HG03135 (cell line): ENCODE measurements around the gene FOXL3.
"Not testable (repeated sequence)": the region's sequence is repeated elsewhere in the genome, so short reads cannot be mapped to it uniquely, and the experiment has no call there.

Experiments
- ATAC-seq: cut with Tn5 transposase; IDR thresholded peaks from one replicate; pipeline ENCODE4 v1.9.1; 2021; ENCODE audit warnings: mild to moderate bottlenecking, moderate library complexity; ENCODE audit not compliant: unreplicated experiment

Gene FOXL3

GRCh38 chr7:335358-336148 lies 45.6 kb downstream of the FOXL3 start:
- no peak for ATAC-seq

DNA sequence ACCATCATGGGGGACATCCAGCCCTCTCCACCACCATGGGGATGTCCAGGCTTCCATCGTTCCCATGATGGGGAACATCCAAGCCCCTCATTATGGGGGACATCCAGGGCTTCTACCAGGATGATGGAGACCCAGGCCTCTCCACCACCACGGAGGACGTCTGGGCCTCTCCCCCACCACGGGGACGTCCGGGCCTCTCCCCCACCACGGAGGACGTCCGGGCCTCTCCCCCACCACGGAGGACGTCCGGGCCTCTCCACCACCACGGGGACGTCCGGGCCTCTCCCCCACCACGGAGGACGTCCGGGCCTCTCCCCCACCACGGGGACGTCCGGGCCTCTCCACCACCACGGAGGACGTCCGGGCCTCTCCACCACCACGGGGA lies 46.2 kb downstream of the FOXL3 start:
- not testable (repeated sequence) for ATAC-seq

- ATAC-seq: no peak
These were observed 47.0 kb downstream of the FOXL3 start for GRCh38 chr7:336810-337566.

GRCh38 chr7:337567-337951 lies 47.6 kb downstream of the FOXL3 start:
- no peak for ATAC-seq

DNA sequence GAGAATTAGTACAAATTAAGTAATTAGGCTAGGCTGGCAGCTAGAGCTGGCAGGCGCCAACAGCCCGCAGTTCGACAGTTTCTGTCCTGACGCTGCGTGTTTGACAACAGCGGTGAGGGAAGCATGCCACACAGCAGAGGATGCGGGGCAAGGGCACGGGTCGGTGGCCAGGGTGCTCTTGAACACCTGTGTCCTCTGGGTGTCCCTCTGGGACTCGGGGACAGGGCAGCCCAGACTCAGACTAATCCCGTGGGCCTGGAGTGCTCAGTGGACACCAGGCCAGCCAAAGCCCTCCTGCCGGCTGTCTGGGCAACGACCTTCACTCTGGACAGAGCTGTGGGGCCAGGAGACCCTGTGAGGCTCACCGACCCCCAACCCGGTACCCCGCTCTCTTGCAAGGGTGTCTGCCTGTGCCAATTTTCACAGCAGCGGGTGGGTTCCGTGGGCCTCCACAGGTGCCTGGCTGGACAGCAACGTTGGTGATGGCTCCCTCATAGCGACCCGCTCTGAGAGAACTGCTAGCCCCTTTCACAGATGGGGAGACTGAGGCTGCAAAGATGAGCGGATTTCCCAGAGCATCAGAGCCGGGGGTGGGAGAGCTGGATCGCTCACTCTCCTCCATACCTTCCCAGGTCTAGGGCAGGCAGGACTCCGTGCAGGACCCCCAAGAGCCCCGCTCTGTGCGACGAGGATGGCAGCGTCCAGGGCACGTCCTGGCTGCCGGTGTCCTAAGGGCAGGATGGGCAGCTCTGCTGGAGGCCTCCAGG lies 48.5 kb downstream of the FOXL3 start:
- ATAC-seq: no peak

DNA sequence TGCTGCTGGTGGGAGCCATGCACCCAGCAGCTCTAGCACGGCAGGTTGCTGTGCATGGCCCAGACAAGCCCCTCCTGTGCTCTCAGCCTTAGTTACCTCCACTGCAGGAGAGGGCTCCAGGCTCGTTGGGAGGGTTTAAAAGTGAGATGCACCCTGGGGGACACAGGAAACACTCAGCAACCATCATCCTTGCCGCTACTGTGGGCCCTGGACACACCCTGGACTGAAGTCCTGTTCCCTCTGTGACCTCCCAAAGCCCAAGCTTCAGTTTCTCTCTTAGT lies 49.0 kb downstream of the FOXL3 start:
- ATAC-seq: no peak

DNA sequence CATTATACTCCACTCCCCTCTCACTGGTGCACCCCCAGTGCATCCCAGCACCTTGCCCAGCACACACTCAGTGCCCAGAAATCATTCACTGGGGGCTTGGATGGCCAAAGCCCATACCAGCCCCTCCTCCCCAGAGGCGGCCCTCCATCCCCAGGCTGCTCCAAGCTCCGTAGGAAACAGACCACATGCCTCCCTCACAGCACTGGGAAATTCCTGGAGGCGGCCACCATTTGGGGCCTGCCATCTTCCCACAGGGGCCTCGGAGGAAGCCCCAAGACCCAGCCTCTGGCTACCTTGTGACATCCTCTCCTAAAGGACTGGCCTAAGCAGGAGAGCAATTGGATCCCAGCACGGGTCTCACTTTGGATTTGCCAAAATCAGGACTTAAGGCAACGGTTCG lies 49.7 kb downstream of the FOXL3 start:
- no peak for ATAC-seq

GRCh38 chr7:340200-340937 lies 50.4 kb downstream of the FOXL3 start:
- no peak for ATAC-seq
